Breast epithelium (tissue), 4 donors: ENCODE measurements around the gene PROSER3. TPM values are rescaled to one million over a fixed set of nuclear protein-coding genes. Genes with fewer than 3 reads are reported as not detected.

Source experiments
- DNase-seq, 2 donors: peaks; one replicate each; pipeline ENCODE4 v3.0.0-alpha.2; 2019; ENCODE audit warnings: low spot score in 2 of 2
- H3K27ac ChIP-seq, 2 donors: fragments of 200-600 bp; sonication (generic) in 1 of 2; one replicate each; pipeline ENCODE4 v1.5.1; 2016 to 2019; ENCODE audit warnings: mild to moderate bottlenecking in 1 of 2
- H3K27me3 ChIP-seq, 2 donors: fragments of 200-600 bp; sonication (generic) in 1 of 2; one replicate each; pipeline versions ENCODE4 v1.5.1 to v1.6.0; 2017 to 2019; ENCODE audit warnings: control low read depth in 1 of 2, mild to moderate bottlenecking in 1 of 2
- H3K36me3 ChIP-seq: fragments of 200-600 bp; one replicate; pipeline ENCODE4 v1.5.1; 2019
- H3K4me1 ChIP-seq, 2 donors: fragments of 200-600 bp; sonication (generic); one replicate each; pipeline ENCODE4 v1.5.1; 2016 to 2019; ENCODE audit warnings: control low read depth in 1 of 2
- H3K4me3 ChIP-seq, 3 donors: fragments of 200-600 bp; sonication (generic); 1 replicate in 2 of 3; 2 replicates in 1 of 3; pipeline ENCODE4 v1.5.1; 2016 to 2019; ENCODE audit warnings: mild to moderate bottlenecking in 3 of 3, moderate library complexity in 2 of 3
- H3K9me3 ChIP-seq, 2 donors: fragments of 200-600 bp; sonication (generic) in 1 of 2; one replicate each; pipeline ENCODE4 v1.5.1; 2016 to 2019; ENCODE audit warnings: control low read depth in 1 of 2
- POLR2A ChIP-seq: fragments of 450-650 bp; IDR thresholded peaks from one replicate; pipeline ENCODE4 v1.6.1; 2016; ENCODE audit warnings: antibody characterized with exemption, mild to moderate bottlenecking, moderate library complexity
- POLR2AphosphoS5 ChIP-seq, 3 donors: sonication (generic); formaldehyde crosslinking; IDR thresholded peaks; one replicate each; pipeline ENCODE4 v1.6.1; 2017; ENCODE audit warnings: antibody characterized with exemption in 3 of 3
- intact Hi-C: fragments of 100-400 bp; cut with DNase I; formaldehyde crosslinking; loops from one replicate; pipeline ENCODE4 v1.15.1; 2023; ENCODE audit warnings: low total_unique reads
- total RNA-seq, 3 donors: library from RNA; depleted of rRNA; stranded (reverse); fragments of >200 nt; gene quantifications; one replicate each; pipeline ENCODE4 v1.1.0, GENCODE V29; 2016
- TF ChIP-seq, protein P1 (sequence below), 3 donors: fragments of 450-650 bp; IDR thresholded peaks; one replicate each; pipeline ENCODE4 v1.5.1; 2016 to 2017; ENCODE audit warnings: antibody characterized with exemption in 3 of 3, mild to moderate bottlenecking in 3 of 3, moderate library complexity in 3 of 3

Gene PROSER3
- 1 to 10 TPM; 5.7 to 6.4 (median 6.2) TPM for total RNA-seq

- peak within 1 kb of the TSS; percentile 76 to 92 (median 79) for H3K4me3 ChIP-seq
- peaks cover 0 to 8% of the 10 kb centered on the region in 2 donors for H3K4me1 ChIP-seq
- TF ChIP-seq, protein P1, sequence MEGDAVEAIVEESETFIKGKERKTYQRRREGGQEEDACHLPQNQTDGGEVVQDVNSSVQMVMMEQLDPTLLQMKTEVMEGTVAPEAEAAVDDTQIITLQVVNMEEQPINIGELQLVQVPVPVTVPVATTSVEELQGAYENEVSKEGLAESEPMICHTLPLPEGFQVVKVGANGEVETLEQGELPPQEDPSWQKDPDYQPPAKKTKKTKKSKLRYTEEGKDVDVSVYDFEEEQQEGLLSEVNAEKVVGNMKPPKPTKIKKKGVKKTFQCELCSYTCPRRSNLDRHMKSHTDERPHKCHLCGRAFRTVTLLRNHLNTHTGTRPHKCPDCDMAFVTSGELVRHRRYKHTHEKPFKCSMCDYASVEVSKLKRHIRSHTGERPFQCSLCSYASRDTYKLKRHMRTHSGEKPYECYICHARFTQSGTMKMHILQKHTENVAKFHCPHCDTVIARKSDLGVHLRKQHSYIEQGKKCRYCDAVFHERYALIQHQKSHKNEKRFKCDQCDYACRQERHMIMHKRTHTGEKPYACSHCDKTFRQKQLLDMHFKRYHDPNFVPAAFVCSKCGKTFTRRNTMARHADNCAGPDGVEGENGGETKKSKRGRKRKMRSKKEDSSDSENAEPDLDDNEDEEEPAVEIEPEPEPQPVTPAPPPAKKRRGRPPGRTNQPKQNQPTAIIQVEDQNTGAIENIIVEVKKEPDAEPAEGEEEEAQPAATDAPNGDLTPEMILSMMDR (IDR thresholded peaks at IDR 0.05), result no peak
- TF ChIP-seq POLR2A, result peak; percentile 84
- TF ChIP-seq POLR2AphosphoS5 (IDR thresholded peaks at IDR 0.05), result peak; percentile 73 to 94 (median 91)
- H3K9me3 ChIP-seq, result no peaks in the 10 kb centered on the region
- intact Hi-C loops, result no loop called here
- H3K36me3 ChIP-seq, result peaks cover 4% of the 10 kb centered on the region
- no peaks in the 10 kb centered on the region for H3K27me3 ChIP-seq
- peak within 1 kb of the TSS; percentile 98 for H3K27ac ChIP-seq
- DNase-seq, result peak; percentile 99 to 100
Measured at GRCh38 chr19:35757749-35758608, at the start of gene PROSER3. PROSER3 (plus strand) TSS chr19:35758176; CDS start chr19:35758216, 40 bp downstream.

DNA sequence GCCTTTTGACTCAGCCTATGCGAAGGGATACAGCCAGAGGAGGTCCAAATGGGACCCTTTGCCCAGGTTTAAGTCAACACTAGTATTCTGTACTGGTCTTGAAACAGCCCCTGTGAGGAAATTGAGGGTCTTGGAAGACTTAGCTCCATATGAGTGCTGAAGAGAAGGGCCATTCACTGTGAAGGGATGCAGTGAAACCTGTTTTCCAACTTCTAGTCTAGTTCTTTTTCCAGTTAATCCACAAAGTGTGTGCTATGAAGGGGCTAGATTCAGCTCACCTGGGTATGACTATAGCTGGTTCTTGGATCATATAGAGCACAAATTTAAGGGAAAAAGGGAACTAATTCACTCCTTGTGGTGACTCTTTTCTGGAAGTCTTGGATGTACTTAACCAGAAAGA lies 49.6 kb upstream of the PROSER3 start:
- Histone ChIP-seq H3K36me3 (no peaks in the 10 kb centered on the region), H3K27me3 (no peaks in the 10 kb centered on the region), H3K9me3 (no peaks in the 10 kb centered on the region), H3K27ac (no peak overlapping the region), H3K4me3 (no peak overlapping the region), H3K4me1 (no peaks in the 10 kb centered on the region)
- TF ChIP-seq, protein P1 (IDR thresholded peaks at IDR 0.05), result no peak
- TF ChIP-seq POLR2AphosphoS5 (IDR thresholded peaks at IDR 0.05) (no peak), POLR2A (no peak)
- no peak for DNase-seq
- intact Hi-C loops, result no loop called here

DNA sequence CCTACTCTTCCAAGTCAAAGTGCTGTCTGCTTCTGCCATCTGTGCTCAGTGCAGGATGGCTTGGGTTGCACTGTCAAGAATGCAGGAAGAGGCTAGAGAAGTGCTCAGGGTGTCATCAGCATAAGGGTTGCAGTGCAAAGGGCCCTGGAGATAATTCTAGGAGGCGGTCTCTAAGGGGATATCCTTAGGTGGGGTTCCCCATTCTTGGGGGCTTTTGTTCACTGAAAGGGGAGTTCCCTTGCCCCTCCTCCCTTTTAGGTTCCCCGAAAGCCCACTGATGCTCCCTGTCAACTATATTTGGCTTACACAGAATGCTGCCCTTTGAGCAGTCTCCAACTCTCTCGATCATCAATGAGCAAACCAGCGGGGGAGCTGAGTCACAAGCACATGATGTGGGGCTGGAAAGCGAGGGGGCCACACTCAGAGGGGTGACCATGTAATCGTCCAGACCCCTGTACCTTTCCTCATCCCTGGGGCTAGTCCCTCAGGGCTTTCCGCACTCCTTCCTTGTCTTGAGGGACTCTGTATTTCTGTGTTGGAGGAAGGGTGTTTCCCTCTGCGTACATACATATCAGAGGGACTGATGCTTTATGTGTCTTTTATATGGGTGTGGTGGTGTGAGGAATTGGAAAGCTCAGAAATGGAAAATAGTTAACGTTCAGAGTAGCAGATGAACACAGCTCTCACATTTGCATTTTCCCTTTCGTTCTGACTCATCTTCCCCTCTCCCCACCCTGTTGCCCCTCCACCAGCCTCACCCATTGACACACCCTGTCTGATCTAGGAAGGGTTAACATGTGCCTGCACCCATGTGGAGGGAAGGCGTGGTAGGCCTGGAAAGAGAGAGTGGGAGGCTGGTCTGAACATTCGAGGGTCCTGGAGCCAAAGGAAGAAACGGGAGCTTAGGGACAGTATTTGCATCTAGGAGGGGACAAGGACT lies 46.9 kb upstream of the PROSER3 start:
- Histone ChIP-seq H3K4me1 (peaks cover 7 to 8% of the 10 kb centered on the region in 2 donors), H3K27me3 (no peaks in the 10 kb centered on the region), H3K9me3 (no peaks in the 10 kb centered on the region), H3K27ac (no peak overlapping the region), H3K4me3 (no peak overlapping the region), H3K36me3 (no peaks in the 10 kb centered on the region)
- DNase-seq, result no peak
- intact Hi-C loops, result no loop called here
- TF ChIP-seq, protein P1 (IDR thresholded peaks at IDR 0.05), result no peak
- TF ChIP-seq POLR2A, result no peak
- no peak for TF ChIP-seq POLR2AphosphoS5 (IDR thresholded peaks at IDR 0.05)

DNA sequence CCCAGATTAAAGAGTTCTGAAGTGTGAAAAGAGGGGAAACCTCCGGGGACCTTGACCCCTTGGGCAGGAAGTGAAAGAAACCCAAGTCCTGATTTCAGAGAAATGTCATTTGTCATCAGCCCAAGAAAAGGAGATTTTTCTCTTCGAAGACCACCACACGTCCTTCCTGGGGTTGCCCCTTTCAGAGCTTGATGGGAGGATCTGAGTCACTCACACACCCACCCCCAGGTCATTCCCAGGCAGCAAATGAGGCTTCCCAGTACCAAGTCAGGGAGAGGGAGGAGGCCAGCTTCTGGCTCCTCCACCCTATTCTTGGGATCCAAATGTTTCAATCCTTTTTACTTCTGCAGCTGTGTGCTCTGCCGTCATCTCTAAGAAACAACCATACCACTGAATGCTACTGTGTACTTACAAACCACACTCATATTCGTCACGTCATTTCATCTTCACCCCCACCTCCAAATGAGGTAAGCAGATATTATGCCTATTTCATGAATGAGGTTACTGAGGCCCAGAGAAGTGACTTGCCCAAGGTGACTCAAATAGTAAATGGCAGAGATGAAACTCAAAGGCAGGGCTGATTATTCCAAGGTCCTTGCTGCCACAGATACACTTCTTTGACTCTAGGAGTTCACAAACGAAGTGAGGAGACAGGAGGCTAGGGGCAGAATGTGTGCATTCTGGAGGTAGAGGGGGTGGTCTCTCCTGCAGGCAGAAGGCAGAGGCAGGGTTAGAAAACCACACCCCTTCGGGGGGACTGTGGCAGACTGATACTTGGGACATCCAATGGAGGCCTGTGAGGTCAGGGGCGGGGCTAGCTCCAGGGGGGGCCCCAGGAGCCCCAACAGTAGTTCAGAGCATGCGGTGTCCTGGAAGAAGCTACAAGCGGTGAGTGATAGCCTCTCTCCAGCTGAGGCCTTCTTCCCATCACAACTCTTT lies 45.1 kb upstream of the PROSER3 start:
- Histone ChIP-seq H3K27ac (no peak overlapping the region), H3K4me3 (no peak overlapping the region), H3K36me3 (no peaks in the 10 kb centered on the region), H3K9me3 (no peaks in the 10 kb centered on the region), H3K4me1 (peaks cover 8% of the 10 kb centered on the region in 2 donors), H3K27me3 (no peaks in the 10 kb centered on the region)
- intact Hi-C loops, result no loop called here
- no peak for DNase-seq
- TF ChIP-seq, protein P1 (IDR thresholded peaks at IDR 0.05), result no peak
- TF ChIP-seq POLR2A, result no peak
- no peak for TF ChIP-seq POLR2AphosphoS5 (IDR thresholded peaks at IDR 0.05)
